ENCODE data around the gene SHANK3.
"Not testable (repeated sequence)": the region's sequence is repeated elsewhere in the genome, so short reads cannot be mapped to it uniquely, and the experiment has no call there.

The SHANK3 gene

DNA sequence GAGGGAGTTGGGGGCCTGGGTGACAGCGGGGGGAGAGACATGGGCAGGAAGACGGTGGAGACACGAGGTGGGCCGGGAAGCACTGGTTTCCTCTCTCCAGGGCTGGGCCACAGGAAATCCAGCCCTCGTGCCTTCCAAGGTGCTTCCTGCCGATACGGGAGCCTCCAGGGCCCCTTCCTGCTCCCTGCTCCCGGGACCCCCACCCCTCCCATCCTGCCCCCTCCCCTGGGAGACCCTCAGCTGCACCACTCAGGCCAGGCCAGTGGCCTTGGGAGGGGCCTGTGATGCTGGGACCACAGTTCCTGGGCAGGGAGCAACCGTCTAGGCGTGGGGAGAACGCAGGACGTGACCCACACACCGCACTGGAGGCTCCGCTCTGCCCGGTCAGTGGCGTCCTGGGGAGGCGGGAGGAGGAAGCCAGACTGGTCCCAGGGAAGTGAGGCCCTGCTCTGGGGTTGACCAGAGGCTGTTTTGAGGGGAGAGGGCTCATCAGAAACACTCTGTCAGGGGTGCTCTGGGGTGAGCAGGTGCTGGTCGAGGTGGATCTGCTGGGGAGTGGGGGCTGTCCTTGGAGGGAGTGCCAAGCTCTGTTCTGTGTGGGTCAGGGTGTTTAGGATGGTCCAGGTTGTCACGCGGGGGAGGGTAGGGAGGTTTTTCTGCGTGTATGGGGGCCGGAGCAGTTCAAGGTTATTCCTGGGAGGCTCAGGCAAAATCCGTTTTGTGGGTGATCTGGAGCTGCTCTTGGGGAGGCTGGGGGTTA is at the start of gene SHANK3:
SHANK3 (plus strand) TSS at position 353 of the 760 bp plus-strand sequence.
- no peak for DNase-seq (ENCODE audit: low read depth, low spot score)
- H3K27ac ChIP-seq, result no peak within 1 kb of the TSS

DNA sequence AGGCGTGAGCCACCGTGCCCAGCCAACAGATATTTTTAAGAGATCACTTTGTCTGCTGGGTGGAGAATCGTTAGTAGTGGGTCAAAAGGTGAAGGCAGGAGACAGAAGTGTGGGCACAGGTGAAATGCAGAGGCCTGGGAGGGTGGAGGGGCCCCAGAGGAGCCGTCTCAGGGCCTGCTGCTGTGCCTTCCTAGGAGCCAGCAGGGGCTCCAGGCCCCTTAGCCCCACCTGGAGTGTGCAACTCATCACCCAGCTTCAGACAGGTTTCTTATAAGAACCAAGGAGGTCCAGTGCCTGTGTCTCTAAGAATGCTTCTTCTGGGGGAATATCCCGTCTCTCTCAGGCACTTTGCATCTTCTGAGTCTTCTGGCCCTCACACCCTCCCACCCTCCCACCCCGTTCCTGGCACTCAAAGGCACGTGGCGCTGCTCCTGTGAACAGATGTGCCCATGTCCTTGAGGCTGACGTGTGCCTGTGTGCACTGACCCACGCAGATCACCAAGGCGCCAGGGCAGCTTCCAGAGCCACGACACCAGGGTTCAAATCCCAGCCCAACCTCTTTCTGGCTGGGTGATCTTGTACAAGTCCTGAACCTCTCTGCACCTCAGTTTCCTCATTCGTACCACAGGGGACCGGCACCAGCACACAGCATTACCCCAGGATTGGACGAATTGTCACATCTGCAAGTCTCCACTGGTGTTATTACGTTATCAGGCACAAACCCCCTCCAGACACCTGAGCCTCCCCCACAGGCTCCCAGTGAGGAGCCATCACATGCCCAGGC is 48.1 kb upstream of the SHANK3 start:
- no peak for DNase-seq (ENCODE audit: low read depth, low spot score)
- no peak overlapping the region for H3K27ac ChIP-seq

DNA sequence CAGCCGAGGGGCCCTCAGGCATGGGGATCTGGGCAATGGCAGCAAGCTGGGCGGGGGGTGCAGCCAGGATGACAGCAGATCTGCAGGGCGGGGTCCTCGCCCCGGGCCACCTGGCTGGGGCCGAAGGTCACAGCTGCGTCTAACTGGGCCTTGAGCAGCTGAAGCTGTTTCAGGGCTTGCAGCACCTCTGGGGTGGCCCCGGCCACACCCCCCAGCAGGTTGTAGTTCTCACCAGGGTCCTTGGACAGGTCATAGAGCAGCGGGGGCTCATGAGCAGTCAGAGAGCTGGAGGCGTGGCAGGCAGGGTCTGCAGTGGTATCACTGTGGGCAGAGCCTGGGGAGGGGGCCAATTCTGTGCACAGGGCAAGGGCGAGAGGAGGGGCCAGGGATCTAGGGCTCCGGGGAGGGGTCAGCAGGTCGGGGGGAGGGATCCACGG is 47.5 kb upstream of the SHANK3 start:
- DNase-seq (ENCODE audit: low read depth, low spot score), result no peak

DNA sequence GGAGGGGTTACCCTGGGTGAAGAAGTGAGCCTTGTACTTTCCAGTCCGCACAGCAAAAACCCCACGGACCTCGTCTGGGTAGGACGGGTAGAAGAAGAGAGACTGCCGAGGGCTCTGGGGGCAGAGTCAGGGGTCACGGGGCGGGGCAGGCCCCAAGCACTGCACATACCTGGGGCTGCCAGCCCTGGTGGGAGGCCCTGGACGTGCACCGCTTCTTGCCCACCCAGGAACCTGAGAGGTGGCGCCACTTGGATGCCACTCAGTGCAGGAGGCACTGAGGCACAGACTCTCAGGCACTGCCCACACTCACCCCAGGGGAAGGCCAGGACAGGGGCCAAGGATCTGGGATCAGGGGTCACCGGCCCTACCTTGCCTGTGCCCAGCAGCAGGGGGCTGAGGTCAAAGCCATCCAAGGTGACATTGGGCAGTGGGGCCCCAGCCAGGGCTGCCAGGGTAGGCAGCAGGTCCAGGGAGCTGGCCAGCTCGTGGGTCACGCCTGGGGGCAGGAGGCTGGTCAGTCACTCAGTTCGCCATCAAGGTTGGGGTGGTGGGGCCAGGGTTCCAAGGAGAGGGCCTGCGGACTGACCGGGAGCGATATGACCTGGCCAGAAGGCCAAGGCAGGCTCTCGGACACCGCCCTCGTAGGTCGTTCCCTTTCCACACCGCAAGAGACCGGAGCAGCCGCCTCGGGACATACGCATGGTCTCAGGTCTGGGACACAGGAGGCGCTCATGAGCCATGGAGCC is 46.9 kb upstream of the SHANK3 start:
- H3K27ac ChIP-seq, result no peak overlapping the region
- no peak for DNase-seq (ENCODE audit: low read depth, low spot score)

More for the DNA sequence above, 47.5 kb upstream of the SHANK3 start:
- no peak overlapping the region for H3K27ac ChIP-seq

DNA sequence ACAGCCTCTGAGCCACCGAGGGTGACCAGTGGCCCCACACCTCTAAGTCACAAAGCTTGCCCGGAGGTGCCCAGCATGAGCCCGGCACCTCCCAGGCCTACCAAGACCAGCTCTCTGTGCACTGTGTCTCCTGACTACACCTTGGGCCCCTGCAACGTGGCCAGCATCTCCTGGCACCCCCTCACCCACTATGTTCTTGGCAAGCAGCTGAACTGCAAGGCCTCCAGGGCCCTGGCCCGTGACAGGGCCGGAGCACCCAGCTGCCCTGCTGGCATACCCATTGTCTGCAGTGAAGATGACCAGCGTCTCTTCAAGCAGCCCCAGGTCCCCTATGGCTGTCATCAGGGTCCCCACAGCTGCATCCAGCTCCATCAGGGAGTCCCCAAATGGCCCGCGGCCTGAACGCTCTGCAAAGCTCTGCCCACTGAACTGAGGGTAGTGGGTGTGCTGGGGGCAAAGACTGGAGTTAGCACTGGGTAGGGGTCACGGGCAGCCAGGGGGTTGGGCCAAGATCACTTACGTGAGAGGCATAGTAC is 46.2 kb upstream of the SHANK3 start:
- H3K27ac ChIP-seq, result no peak overlapping the region
- no peak for DNase-seq (ENCODE audit: low read depth, low spot score)

DNA sequence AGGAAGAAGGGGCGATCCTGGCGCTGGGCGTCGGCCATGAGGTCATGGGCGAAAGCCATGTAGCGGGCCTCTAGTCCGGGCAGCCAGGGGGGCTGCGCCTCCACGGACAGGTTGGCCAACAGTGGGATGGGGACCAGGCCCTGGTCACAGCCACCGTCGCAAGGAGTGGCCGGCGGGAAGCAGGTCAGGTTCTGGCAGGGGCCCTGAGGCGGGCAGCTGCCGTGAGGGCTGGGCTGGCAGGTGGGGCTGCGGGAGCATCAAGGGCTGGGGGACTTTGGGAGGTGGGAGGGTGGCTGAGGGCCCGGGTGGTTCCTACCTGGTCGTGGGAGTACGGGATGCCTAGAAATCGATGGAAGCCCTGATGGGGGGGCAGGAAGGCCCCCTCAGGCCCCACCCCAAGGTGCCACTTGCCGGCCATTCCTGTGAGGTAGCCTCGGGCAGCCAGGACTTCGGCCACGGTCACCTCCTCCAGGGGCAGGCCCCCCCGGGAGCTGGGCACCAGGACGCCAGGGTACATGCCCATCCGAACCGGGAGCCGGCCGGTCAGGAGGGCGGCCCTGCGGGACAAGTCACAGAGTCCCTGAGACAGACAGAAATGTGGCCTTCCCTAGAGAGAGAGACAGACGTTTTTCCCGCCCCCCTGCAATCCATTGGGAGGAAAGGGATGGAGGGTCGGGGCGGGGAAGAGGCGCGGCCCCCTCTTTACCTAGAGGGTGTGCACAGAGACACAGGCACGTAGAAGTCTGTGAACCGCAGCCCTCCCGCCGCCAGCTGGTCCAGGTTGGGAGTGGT is 45.6 kb upstream of the SHANK3 start:
- DNase-seq (ENCODE audit: low read depth, low spot score), result no peak
- peak overlapping the region; percentile 24 for H3K27ac ChIP-seq

DNA sequence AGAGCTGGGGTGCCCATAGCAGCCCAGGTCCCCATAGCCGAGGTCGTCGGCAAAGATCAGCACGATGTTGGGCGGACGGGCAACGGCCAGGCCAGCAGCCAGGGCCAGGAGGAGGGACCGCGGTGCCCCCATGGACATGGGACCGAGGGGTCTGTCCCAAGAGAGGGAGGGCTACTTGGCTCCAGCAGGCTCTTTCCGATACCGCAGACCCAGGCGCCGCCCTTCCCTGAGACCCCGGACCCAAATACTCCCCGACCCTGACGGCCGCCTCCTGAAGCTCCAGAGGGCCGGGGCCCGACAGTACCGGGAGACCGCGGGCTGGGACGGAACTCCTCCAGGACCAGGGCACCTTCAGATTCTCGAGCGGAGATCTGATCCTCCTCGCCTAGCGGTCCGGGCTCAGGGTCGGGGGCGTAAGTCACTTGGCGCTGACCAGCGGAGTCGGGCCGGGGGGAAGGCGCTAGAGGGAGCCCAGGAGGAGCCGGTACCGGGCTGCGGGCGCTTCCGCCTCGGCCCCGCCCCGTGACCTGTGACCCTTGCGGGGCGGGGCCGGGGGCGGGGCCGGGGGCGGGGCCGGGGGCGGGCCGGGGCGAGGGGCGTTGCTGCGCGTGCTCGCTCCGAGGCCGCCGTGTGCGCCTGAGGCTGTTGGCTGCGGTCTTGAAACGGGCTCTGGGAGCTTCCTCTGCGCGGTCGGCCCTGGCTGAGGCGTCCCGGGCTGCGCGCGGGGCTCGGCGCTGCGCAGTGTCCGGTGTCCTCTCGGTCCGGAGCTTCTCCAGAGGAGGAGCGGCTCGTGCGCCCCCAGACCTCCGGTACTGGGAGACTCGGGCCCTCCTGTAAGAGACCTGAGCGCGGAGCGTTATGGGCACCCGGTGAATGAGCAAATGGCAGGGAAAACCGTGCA is 44.7 kb upstream of the SHANK3 start, which contains the start of gene ARSA:
ARSA (minus strand) TSS at position 511 of the 901 bp plus-strand sequence; CDS start at position 138, 373 bp downstream.
- H3K27ac ChIP-seq, result peak within 1 kb of the TSS; percentile 24

DNA sequence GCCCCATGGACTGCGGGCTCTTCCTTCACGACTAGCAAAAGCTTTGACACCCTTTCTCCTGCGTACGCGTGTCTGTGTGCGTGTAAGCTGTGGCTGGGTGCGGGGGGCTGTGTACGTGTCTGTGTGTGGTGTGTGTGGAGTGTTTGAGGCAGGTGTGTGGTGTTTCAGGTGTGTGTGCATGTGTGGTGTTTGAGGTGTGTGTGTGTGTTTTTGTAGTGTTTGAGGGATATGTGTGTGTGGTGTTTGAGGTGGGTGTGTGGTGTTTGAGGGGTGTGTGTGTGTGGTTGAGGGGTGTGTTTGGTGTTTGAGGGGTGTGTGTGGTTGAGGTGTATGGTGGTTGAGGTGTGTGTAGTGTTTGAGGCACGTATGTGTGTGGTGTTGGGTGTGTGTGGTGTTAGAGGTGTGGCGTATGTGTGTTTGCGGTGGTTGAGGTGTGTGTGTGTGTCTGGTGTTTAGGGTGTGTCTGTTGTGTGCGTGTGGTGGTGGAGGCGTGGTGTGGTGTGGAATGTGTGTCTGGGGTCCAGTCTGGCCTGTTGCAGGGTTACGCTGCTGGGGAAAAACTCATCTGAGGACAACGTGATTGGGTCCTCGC is 44.0 kb upstream of the SHANK3 start:
- H3K27ac ChIP-seq, result no peak overlapping the region
- DNase-seq (ENCODE audit: low read depth, low spot score), result no peak

More for the DNA sequence above, 44.7 kb upstream of the SHANK3 start, which contains the start of gene ARSA:
- no peak for DNase-seq (ENCODE audit: low read depth, low spot score)

DNA sequence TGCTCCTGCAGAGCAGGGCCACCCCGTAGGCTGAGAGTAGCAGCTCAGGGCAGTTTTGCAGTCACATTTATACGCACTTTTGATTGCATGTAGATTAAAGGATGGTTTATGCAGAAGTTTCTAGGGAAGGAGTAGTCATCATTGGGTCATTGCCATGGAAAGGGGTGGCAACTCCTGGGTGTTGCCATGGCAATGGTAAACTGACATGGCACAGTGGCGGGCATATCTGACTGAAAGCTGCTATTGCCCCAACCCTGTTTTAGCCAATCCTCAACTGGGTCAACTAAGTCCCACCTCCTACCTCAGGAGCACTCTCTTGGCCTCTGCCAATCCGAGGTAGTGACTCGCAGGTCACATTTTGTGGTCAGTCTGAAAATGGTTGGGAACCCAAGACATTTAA is 42.2 kb upstream of the SHANK3 start:
- H3K27ac ChIP-seq, result no peak overlapping the region
- no peak for DNase-seq (ENCODE audit: low read depth, low spot score)

DNA sequence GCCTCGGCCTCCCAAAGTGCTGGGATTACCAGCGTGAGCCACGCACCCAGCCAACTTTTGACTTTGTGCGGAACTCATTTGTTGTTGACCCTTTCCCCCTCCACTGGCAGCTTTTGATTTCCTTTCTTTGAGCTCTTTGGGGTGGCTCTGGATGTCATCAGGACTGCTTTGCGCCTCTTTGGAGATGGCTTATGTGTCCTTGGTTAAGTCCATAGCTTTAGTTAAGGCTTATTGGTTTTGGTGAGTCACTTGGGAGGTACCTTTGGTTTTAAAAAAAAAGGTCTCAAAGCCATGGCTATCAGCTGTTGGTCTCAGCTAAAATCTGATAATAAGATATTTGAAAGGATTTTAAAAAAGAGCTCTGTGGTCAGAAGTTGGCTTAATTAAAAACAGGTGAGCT is 39.5 kb upstream of the SHANK3 start:
- no peak overlapping the region for H3K27ac ChIP-seq
- DNase-seq (ENCODE audit: low read depth, low spot score), result no peak

DNA sequence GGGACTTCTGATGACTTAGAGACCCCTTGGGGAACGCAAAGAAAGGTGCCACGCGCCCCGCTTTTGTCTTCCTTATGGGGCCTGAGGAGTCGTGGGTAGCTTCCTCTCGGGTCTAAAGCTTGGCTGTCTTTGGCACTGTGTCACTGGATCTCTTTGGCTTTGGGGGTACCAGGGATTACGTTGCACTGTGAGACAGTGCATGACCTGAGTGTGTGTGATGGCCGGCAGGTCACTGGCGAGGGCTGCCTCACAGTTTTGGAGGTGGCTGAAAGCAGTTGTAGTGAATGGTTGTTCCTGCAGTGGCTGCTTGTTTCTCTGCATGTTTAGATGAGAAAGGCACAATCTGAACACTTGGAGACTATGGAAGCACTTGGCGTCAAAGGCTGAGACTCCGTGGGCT is 38.9 kb upstream of the SHANK3 start:
- no peak for DNase-seq (ENCODE audit: low read depth, low spot score)

DNA sequence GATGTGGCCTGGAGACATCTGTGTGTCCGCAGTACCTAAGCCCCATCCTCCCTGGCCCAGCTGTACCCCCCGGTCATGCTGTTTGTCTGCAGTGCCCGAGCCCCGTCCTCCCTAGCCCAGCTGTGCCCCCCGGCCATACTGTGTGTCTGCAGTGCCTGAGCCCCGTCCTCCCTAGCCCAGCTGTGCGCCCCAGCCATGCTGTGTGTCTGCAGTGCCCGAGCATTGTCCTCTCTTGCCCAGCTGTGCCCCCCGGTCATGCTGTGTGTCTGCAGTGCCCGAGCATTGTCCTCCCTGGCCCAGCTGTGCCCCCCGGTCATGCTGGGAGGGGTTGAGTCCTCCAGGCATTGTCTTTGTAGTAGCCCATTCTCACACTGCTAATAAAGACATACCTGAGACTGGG is 37.0 kb upstream of the SHANK3 start:
- no peak for DNase-seq (ENCODE audit: low read depth, low spot score)
- no peak overlapping the region for H3K27ac ChIP-seq

More for the DNA sequence above, 38.9 kb upstream of the SHANK3 start:
- no peak overlapping the region for H3K27ac ChIP-seq

DNA sequence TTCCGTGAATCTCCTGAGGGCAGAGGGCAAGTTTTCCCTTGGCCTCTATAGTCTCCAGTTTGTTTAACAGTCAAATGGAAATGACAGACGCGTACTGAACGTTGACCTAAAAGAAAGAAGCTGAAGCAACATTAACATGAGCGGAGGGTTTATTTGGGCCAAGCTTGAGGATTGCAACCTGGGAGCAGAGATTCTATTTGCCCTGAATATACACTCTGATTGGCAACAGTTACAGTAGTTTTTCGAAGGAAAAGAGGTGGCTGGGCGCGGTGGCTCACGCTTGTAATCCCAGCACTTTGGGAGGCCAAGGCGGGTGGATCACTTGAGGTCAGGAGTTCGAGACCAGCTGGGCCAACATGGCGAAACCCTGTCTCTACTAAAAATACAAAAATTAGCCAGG is 32.3 kb upstream of the SHANK3 start:
- DNase-seq (ENCODE audit: low read depth, low spot score); H3K27ac ChIP-seq: not testable (repeated sequence)

DNA sequence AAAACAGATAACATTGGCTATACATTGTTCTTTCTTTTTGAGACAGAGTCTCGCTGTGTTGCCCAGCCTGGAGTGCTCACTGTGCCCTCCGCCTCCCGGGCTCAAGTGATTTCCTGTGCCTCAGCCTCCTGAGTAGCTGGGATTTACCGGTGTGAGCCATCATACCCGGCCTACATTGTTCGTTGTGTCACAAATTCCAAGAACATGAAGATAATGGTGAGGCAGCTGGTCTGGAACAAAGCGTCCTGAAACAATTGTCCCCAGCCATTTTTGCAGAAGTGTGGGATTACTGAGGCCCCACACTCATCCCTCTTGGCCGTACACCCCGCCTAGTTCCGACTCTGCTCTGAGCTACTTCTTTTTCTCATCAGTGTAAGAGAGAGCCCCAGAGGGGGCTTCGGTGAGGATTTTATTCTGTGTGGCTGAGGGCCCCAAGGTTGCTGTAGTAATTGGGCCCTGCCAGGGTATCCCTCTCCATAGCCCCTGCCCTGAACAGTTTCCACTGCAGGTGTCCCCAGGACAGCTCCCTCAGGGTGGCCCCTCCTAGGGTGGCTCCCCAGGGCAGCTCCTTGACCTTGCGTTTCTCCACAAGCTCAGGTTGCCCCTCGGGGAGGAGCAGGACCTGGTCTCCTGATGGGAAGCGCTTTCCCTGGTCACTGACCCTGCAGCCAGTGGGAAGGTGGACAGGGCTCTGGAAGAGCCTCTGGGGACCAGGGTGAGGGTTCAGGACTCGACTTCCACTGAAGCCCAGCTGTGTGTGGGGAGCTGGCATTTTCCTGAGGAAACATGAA is 31.6 kb upstream of the SHANK3 start:
- DNase-seq (ENCODE audit: low read depth, low spot score), result no peak
- H3K27ac ChIP-seq, result no peak overlapping the region

DNA sequence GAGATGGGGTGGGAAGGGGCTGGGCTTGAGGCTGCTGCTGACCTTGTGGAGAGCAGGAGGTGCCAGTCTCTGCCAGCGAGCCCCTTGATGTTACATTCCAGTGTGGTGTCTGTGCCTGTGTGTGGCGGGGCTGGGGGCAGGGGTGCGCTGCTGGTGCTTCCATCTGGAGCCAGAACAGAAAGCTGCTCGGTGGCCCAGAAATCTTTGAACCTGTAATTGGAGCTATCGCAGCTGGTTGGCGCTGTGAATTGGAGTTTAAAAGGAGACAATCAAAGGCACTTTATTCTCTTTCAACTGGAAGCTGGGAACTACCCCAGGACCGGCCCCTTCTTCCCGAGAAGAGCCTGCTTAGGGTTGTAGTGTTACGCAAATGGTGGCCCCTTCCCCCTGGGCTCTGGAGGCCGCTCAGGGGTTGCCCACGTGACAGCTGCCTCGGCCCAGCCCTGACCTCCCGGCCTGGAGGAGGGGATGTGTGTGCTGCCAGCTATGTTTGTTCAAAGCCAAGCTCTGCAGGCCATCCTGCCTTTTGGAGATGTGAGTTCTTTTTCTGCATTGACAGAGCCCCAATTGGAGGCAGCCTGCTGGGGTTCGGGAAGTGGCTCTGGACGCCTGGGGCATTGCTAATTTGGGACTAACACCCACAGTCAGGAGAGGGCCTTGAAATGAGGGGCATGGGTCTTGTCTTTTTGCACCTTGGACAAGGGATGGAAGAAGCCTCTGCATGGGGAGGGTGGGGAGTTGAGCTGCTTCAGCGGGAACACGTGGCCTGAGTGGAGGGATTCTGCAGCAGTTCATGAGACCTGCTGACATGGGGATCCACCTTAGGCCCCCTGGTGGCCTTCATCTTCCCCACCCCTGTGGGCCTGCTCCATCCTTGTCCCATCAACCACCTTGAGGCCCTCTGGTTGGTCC is 30.7 kb upstream of the SHANK3 start:
- DNase-seq (ENCODE audit: low read depth, low spot score), result no peak
- no peak overlapping the region for H3K27ac ChIP-seq

DNA sequence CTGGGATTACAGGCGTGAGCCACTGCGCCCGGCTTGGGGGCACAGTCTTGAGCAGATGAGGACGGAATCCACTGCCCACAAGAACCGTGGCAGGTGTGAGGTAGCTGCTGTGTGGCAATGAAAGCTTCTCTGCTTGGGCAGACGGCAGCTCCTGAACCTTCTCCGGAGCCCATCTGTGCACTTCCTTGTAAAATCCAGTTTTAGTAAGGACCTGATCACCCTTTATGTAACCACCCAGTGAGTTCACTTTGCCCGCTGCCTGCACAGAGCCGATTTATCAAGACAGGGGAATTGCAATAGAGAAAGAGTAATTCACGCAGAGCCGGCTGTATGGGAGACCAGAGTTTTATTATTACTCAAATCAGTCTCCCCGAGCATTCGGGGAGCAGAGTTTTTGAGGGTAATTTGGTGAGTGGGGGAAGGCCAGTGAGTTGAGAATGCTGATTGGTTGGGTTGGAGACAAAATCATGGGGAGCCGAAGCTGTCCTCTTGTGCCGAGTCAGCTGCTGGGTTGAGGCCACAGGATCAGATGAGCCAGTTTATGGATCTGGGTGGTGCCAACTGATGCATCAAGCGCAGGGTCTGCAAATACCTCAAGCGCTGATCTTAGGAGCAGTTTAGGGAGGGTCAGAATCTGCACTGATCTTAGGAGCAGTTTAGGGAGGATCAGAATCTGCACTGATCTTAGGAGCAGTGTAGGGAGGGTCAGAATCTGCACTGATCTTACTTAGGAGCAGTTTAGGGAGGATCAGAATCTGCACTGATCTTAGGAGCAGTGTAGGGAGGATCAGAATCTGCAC is 29.4 kb upstream of the SHANK3 start:
- DNase-seq (ENCODE audit: low read depth, low spot score); H3K27ac ChIP-seq: not testable (repeated sequence)
